Spinal cord (tissue), 10 donors: ENCODE measurements around the gene CBFA2T2. TPM values are rescaled to one million over a fixed set of nuclear protein-coding genes. Genes with fewer than 3 reads are reported as not detected.
A peak's percentile ranks its signal among the peaks of the same experiment; 100 is the strongest.
"Not testable (repeated sequence)": the region's sequence is repeated elsewhere in the genome, so short reads cannot be mapped to it uniquely, and the experiment has no call there.

ENCODE experiments used
- DNase-seq, 6 donors: peaks; one replicate each; pipeline versions ENCODE4 v3.0.0 to v3.0.0-alpha.2; 2013 to 2015; ENCODE audit warnings: low spot score in 6 of 6, low read depth in 4 of 6
- H3K27ac ChIP-seq: one replicate; pipeline ENCODE4 v1.5.1; 2013; ENCODE audit warnings: low read depth, low read length, control low read depth
- H3K27me3 ChIP-seq: one replicate; pipeline ENCODE4 v1.6.1; 2013; ENCODE audit warnings: low read length; ENCODE audit not compliant: control insufficient read depth, insufficient read depth
- H3K36me3 ChIP-seq: one replicate; pipeline ENCODE4 v1.6.1; 2013; ENCODE audit warnings: low read length; ENCODE audit not compliant: control insufficient read depth, insufficient read depth
- H3K4me1 ChIP-seq: one replicate; pipeline ENCODE4 v1.6.1; 2013; ENCODE audit warnings: low read length; ENCODE audit not compliant: control insufficient read depth, insufficient read depth
- H3K4me3 ChIP-seq: one replicate; pipeline ENCODE4 v1.5.1; 2013; ENCODE audit warnings: low read depth, low read length, control low read depth
- H3K9me3 ChIP-seq: one replicate; pipeline ENCODE4 v1.6.1; 2013; ENCODE audit warnings: low read length; ENCODE audit not compliant: control insufficient read depth, insufficient read depth
- WGBS: methylation state at CpG from one replicate; pipeline ENCODE4 v1.1.5; 2013; ENCODE audit warnings: missing lambda C conversion rate; ENCODE audit not compliant: insufficient coverage; 5-methylcytosine and 5-hydroxymethylcytosine counted together
- polyA plus RNA-seq, 2 donors: library from polyadenylated mRNA; unstranded; fragments of 120-200 nt; gene quantifications; one replicate each; pipeline ENCODE4 v1.2.1, GENCODE V29; 2013; ENCODE audit not compliant: insufficient read length in 2 of 2
- total RNA-seq, 2 donors: library from RNA; depleted of rRNA in 1 of 2; stranded (reverse); fragments of 120-200 nt in 1 of 2; fragments of >200 nt in 1 of 2; gene quantifications; one replicate each; pipeline versions ENCODE4 v1.2.3 to v1.2.4, GENCODE V29; 2013 to 2014
- donor health status: healthy.

The CBFA2T2 gene
- total and polyA plus RNA-seq, 4 donors: 14.5 to 33.3 (median 19.1) TPM

DNA sequence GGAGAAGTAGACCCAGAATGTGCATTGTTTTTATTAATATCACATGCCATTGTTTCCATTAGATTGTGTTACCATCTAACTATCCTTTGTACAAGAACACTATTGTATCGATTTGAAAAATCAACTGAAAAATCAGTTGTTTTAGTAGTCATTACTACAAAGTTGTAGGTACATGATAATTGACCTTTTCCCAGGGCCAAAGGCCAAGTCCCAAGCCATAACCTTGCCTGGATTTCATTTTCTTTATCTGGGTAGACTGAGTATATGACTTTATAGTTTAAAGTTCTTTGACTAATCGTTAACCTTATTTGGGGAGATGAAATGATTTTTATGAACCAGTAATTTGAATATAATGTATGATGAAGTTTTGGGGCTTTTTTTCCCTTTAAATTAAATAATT is 93.2 kb downstream of the CBFA2T2 start:
- Histone ChIP-seq H3K27ac (no peak overlapping the region), H3K4me1 (no peaks in the 10 kb centered on the region), H3K27me3 (no peaks in the 10 kb centered on the region), H3K9me3 (no peaks in the 10 kb centered on the region), H3K36me3 (no peaks in the 10 kb centered on the region), H3K4me3 (no peak overlapping the region)
- no peak for DNase-seq
- WGBS: no CpG with 5 or more reads among the region's 2 CpGs

DNA sequence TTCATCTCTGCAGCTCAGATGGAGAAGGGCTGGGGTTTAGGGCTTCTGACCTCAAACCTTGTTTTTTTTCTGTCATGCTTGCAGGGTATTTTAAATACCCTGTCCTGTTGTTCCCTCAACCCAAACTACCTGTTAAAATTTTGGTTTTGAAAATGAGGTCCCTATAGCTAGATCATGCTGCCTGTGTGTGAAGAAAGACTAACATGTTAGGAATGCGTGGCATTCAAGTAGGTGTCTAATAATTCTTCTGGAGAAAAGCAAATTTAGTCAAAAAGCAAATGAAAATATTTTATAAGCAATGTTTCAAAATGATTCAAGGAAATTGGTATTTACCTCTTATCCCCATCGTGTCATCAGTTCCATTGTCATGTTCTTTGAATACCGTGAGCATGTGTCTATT is 95.1 kb downstream of the CBFA2T2 start:
- Histone ChIP-seq H3K27ac (no peak overlapping the region), H3K9me3 (no peaks in the 10 kb centered on the region)
- no CpG with 5 or more reads among the region's 3 CpGs for WGBS

DNA sequence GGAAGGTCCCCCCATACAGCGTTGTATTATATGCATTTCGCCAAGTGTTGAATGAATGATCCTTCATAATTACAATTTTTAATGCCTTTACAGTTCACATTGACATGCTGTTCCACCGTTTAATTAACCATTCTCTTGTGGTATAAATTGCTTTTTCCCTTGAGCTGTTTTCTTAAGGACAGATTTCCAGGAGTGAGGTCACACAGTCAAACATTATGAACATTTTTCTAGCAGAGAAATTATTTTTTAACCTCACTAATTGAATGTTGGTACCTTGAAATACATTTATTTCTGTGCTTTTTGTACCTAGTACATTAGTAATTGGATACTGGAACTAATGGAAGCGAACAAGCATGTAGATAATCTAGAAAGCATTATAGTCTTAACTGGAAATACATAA is 95.5 kb downstream of the CBFA2T2 start:
- DNase-seq: peak in 1 of 6 donors; percentile 18
- Histone ChIP-seq H3K4me1 (peaks cover 3% of the 10 kb centered on the region), H3K9me3 (no peaks in the 10 kb centered on the region), H3K27ac (no peak overlapping the region), H3K27me3 (no peaks in the 10 kb centered on the region), H3K36me3 (no peaks in the 10 kb centered on the region), H3K4me3 (no peak overlapping the region)
- no CpG with 5 or more reads among the region's 4 CpGs for WGBS

More for the DNA sequence above, 95.1 kb downstream of the CBFA2T2 start:
- no peaks in the 10 kb centered on the region for H3K27me3 ChIP-seq
- H3K4me3 ChIP-seq: no peak overlapping the region
- H3K4me1 ChIP-seq: peaks cover 3% of the 10 kb centered on the region
- no peaks in the 10 kb centered on the region for H3K36me3 ChIP-seq
- DNase-seq: no peak

DNA sequence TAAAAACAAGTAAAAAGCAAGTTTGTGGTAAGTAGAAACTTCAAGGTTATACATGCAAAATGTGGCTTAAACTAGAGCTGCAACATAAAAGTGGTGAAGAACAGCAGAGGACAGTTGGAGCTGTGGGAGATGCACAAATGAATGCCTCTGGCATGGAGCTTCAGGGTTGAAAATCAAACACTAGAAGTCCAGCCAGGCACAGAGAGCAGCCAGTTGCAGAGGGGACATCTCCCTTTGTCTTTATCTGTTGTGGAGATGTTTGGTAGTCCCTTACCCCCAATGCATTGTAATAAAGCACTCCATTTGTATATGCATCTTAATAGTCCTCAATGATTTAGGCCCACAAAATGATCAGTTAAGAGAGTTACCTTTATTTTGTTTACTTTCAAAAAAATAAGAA is 99.2 kb downstream of the CBFA2T2 start:
- DNase-seq: no peak
- H3K4me3 ChIP-seq: no peak overlapping the region
- peaks cover 3% of the 10 kb centered on the region for H3K4me1 ChIP-seq
- no peaks in the 10 kb centered on the region for H3K27me3 ChIP-seq
- no peaks in the 10 kb centered on the region for H3K36me3 ChIP-seq
- no peaks in the 10 kb centered on the region for H3K9me3 ChIP-seq
- H3K27ac ChIP-seq: no peak overlapping the region

DNA sequence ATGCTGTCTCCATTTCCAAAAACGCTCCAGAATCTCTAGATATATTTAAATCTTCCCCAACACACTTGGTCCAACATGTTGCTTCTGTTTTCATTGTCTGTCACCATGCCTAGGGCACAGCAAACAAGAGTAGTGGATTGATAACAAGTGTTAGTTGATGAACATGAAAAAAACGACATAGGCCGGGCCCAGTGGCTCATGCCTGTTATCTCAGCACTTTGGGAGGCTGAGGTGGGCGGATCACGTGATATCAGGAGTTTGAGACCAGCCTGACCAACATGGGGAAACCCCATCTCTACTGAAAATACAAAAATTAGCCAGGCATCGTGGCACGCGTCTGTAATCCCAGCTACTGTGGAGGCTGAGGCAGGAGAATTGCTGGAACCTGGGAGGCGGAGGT is 102.0 kb downstream of the CBFA2T2 start:
- not testable (repeated sequence) for H3K27ac ChIP-seq, DNase-seq, H3K4me3 ChIP-seq, H3K36me3 ChIP-seq, H3K4me1 ChIP-seq, H3K27me3 ChIP-seq, H3K9me3 ChIP-seq
- WGBS: 100% methylated on average over 3 of the region's 9 CpGs

DNA sequence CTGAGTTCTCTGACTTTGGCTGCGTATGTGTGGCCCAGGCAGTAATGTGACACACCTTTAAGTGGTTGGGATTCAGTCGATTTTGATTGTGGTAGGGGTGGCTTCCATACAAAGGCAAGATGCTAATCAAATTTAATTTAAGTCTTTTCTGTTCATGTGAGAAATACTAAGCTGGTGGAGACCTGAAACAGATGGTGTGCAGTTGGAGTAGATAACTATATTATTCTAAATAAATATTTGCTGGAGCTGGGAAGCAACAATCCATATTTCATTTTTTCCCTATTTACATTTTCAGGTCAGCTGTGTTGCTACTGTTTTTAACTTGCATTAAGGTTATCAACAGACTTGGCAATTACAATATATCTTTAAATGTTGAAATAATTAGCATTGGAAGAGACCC is 104.8 kb downstream of the CBFA2T2 start:
- no peak overlapping the region for H3K27ac ChIP-seq
- DNase-seq: peak in 1 of 6 donors; percentile 41
- whole genome bisulfite sequencing: 67% methylated on average over 2 of the region's 2 CpGs
- H3K4me3 ChIP-seq: no peak overlapping the region
- no peaks in the 10 kb centered on the region for H3K27me3 ChIP-seq
- H3K36me3 ChIP-seq: no peaks in the 10 kb centered on the region
- peaks cover 4% of the 10 kb centered on the region for H3K4me1 ChIP-seq
- H3K9me3 ChIP-seq: no peaks in the 10 kb centered on the region

DNA sequence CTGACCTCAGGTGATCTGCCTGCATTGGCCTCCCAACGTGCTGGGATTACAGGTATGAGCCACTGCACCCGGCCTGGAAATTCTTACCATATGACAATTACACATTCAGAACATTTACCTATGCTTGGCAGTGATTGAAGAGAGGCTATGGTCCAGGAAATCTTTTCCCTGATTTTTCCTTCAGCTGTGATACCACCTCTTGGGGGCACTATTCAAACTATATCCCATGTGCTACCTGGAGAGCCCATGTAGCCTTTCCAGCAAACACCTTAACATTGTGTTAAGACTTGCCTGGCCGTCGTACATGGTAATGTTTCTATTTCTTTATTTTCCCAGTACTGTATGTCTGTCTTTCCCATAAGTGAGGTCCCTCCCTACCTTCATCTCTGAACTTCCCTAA is 110.5 kb downstream of the CBFA2T2 start:
- Histone ChIP-seq H3K4me3 (no peak overlapping the region), H3K36me3 (no peaks in the 10 kb centered on the region), H3K27ac (no peak overlapping the region), H3K4me1 (peaks cover 3% of the 10 kb centered on the region), H3K9me3 (no peaks in the 10 kb centered on the region), H3K27me3 (no peaks in the 10 kb centered on the region)
- no CpG with 5 or more reads among the region's 4 CpGs for WGBS
- no peak for DNase-seq

DNA sequence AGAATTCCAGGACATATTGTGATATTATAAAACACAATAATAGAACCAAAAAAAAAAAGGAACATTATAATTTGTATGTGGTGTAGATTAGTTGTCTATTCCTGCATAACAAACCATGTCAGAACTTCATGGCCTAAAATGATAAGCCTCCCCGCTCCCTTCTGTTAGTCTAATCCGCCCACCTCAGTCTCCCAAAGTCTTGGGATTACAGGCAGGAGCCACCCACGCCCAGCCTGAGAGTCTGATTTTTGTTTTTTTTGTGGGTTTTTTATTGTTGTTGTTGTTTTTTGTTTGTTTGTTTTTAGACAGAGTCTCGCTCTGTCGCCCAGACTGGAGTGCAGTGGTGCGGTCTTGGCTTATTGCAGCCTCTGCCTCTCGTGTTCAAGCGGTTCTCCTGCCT is 111.1 kb downstream of the CBFA2T2 start:
- Histone ChIP-seq H3K9me3 (no peaks in the 10 kb centered on the region), H3K36me3 (no peaks in the 10 kb centered on the region)
- WGBS: 98% methylated on average over 6 of the region's 8 CpGs

DNA sequence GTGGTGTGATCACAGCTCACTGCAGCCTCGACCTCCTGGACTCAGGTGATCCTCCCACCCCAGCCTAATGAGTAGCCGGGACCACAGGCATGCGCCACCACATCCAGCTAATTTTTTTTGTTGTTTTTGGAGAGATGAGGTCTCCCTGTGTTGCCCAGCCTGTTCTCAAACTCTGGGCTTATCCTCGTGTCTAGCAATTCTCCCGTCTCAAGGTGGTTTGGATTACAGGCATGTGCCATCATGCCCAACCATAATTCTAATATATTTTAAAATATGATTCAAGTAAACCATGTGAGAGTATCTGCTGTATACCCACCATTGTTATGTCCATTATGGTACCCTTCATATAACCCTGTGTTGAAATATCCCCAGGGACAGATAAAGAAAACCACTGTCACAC is 112.0 kb downstream of the CBFA2T2 start:
- Histone ChIP-seq H3K36me3 (no peaks in the 10 kb centered on the region), H3K4me3 (no peak overlapping the region), H3K27ac (no peak overlapping the region), H3K27me3 (no peaks in the 10 kb centered on the region), H3K9me3 (no peaks in the 10 kb centered on the region), H3K4me1 (no peaks in the 10 kb centered on the region)
- DNase-seq: no peak
- WGBS: no CpG with 5 or more reads among the region's 5 CpGs

More for the DNA sequence above, 111.1 kb downstream of the CBFA2T2 start:
- no peak overlapping the region for H3K27ac ChIP-seq
- H3K4me3 ChIP-seq: no peak overlapping the region
- no peaks in the 10 kb centered on the region for H3K27me3 ChIP-seq
- no peak for DNase-seq
- H3K4me1 ChIP-seq: no peaks in the 10 kb centered on the region

DNA sequence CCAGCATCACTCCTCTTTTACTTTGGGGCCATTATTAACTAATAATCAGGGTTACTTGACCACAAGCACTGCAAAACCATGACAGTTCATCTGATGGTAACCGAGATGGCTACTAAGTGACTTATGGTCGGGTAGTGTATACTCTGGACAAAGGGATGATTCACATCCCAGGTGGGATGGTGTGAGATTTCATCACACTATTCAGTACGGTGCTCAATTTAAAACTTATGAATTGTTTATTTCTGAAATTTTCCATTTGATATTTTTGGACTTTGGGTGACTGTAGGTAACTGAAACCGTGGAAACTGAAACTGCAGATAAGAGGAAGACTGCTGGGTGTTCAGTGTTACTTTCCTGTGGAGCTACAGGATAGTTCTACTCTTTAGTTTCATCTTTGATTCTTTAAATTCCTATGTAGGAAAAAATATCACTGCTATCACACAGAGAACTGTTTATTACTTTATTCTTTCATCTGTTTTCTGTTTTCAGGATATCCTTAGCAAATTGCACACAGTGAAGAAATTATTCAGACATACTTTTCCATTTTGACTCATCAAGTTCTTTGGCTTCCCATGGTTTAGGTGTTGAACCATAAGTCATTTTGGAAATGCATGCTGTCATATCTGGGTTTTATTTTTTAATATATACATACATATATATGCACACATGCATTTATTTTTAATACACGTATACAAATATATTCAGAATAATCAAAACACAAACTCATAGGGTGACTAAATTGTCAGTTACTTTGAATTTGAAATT is 113.1 kb downstream of the CBFA2T2 start:
- Histone ChIP-seq H3K27ac (no peak overlapping the region), H3K27me3 (no peaks in the 10 kb centered on the region), H3K4me3 (no peak overlapping the region), H3K4me1 (no peaks in the 10 kb centered on the region), H3K9me3 (no peaks in the 10 kb centered on the region), H3K36me3 (no peaks in the 10 kb centered on the region)
- no CpG with 5 or more reads among the region's 5 CpGs for WGBS
- no peak for DNase-seq
